ENCODE data around the gene FRAS1.

Gene FRAS1

GRCh38 chr4:78120144-78120880 is 63.2 kb downstream of the FRAS1 start:
- DNase-seq (ENCODE audit: low spot score): no peak

GRCh38 chr4:78121338-78121904 is 64.3 kb downstream of the FRAS1 start:
- DNase-seq (ENCODE audit: low spot score): no peak

GRCh38 chr4:78125834-78126331 is 68.8 kb downstream of the FRAS1 start:
- peak; percentile 13 for DNase-seq (ENCODE audit: low spot score)

- DNase-seq (ENCODE audit: low spot score): no peak
Observed at GRCh38 chr4:78129383-78130108, 72.4 kb downstream of the FRAS1 start.

GRCh38 chr4:78131403-78131802 is 74.3 kb downstream of the FRAS1 start:
- peak; percentile 17 for DNase-seq (ENCODE audit: low spot score)

- DNase-seq (ENCODE audit: low spot score): peak; percentile 14
Observed at GRCh38 chr4:78136109-78137081, 79.3 kb downstream of the FRAS1 start.

GRCh38 chr4:78137532-78137931 is 80.4 kb downstream of the FRAS1 start:
- no peak for DNase-seq (ENCODE audit: low spot score)

- no peak for DNase-seq (ENCODE audit: low spot score)
Observed at GRCh38 chr4:78138252-78138651, 81.1 kb downstream of the FRAS1 start.

- no peak for DNase-seq (ENCODE audit: low spot score)
Observed at GRCh38 chr4:78143634-78144033, 86.5 kb downstream of the FRAS1 start.

GRCh38 chr4:78145008-78145407 is 87.9 kb downstream of the FRAS1 start:
- no peak for DNase-seq (ENCODE audit: low spot score)

GRCh38 chr4:78145622-78146021 is 88.5 kb downstream of the FRAS1 start:
- DNase-seq (ENCODE audit: low spot score): no peak

GRCh38 chr4:78149751-78150542 is 92.8 kb downstream of the FRAS1 start:
- DNase-seq (ENCODE audit: low spot score): peak; percentile 40

GRCh38 chr4:78150543-78150864 is 93.4 kb downstream of the FRAS1 start:
- peak; percentile 43 for DNase-seq (ENCODE audit: low spot score)

- DNase-seq (ENCODE audit: low spot score): no peak
Observed at GRCh38 chr4:78152795-78153194, 95.7 kb downstream of the FRAS1 start.

- DNase-seq (ENCODE audit: low spot score): no peak
Observed at GRCh38 chr4:78154972-78155590, 98.0 kb downstream of the FRAS1 start.

- DNase-seq (ENCODE audit: low spot score): peak; percentile 65
Observed at GRCh38 chr4:78155616-78156105, 98.5 kb downstream of the FRAS1 start.

GRCh38 chr4:78156520-78156919 is 99.4 kb downstream of the FRAS1 start:
- DNase-seq (ENCODE audit: low spot score): no peak

- DNase-seq (ENCODE audit: low spot score): no peak
Observed at GRCh38 chr4:78162342-78162741, 105.2 kb downstream of the FRAS1 start.

GRCh38 chr4:78162821-78163220 is 105.7 kb downstream of the FRAS1 start:
- DNase-seq (ENCODE audit: low spot score): no peak

- DNase-seq (ENCODE audit: low spot score): no peak
Observed at GRCh38 chr4:78165758-78166157, 108.6 kb downstream of the FRAS1 start.

GRCh38 chr4:78166622-78167021 is 109.5 kb downstream of the FRAS1 start:
- DNase-seq (ENCODE audit: low spot score): no peak

Data from kidney tubule cell (primary cell).